ENCODE results near the gene TALDO1. TPM values are rescaled to one million over a fixed set of nuclear protein-coding genes. Genes with fewer than 3 reads are reported as not detected.

Gene TALDO1
- polyA plus RNA-seq, 1 of the 3 experiments (the other 2 are of a cell fraction) = 103 TPM

DNA sequence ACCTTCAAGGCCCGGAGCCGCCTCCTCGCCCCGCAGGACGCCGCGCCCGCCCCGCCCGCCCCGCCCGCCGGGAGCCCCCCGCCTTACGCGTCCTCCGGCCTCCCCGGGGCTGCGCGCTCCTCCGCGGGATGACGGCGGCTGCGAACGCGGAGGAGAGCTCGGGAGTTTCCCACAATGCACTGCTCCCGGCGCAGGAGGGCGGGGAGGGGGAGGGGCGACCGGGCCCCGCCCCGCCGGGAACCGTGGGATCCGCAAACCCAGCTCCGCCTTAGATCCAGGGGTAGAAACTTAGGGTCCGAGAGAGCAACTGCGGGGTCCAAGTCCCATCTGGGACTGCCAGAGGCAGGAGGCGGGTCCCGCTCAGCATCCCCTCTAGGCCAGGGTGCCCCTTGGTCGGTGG lies 42.7 kb downstream of the TALDO1 start, which contains the start of gene CEND1 (continued):
- TF ChIP-seq, protein P1, sequence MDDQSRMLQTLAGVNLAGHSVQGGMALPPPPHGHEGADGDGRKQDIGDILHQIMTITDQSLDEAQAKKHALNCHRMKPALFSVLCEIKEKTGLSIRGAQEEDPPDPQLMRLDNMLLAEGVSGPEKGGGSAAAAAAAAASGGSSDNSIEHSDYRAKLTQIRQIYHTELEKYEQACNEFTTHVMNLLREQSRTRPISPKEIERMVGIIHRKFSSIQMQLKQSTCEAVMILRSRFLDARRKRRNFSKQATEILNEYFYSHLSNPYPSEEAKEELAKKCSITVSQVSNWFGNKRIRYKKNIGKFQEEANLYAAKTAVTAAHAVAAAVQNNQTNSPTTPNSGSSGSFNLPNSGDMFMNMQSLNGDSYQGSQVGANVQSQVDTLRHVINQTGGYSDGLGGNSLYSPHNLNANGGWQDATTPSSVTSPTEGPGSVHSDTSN (IDR thresholded peaks at IDR 0.05) = no peak
- TF ChIP-seq CTCF (IDR thresholded peaks at IDR 0.05) = no peak

DNA sequence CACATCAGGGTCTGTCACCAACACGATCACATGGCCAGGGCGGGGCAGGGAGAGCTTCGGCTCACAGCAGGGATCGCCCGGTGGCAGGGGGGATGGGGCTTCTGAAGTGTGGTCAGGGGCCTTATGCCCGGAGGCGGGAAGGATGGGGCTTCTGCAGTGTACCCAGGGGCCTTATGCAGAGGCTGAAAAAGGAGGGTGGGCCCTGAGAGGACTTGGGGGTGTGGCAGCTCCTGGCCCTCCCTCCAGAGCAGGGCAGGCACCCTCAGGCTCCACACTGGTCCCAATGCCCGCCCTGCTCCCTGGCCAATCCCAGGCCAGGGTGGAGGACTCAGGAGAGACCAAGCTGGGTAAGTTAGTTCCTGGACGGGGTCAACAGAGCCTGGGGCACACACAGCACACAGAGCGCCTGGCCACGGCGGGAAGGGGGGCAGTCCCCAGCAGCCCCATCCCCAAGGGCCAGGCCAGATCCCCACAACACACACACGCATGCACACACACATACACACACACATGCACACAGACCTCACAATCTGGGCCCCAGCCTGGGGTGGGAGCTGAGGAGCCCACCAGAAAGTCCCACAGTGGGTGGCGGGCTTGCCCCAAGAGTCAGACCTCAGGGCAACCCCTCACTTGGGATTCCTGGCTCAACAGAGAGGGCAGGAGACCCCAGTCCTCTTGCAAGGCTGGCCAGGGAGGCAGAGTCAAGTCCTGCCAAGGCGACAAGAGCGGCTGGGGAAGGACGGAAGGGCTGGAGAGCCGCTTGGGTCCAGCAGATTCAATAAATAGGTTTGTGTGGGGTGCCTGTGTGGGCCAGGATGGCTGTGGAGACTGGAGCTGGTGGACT lies 43.7 kb downstream of the TALDO1 start:
- CTCF ChIA-PET = interaction anchor here (0.9 to 1.0 kb wide), 3 partner anchors 14 to 260 kb away, joined by 3 to 4 read pairs (median 3); partner anchors contain the start of gene PIDD1
- Histone ChIP-seq H3F3A (replicated peaks; ENCODE audit: insufficient read depth) (peaks cover 4% of the 10 kb centered on the region), H3K36me3 (replicated peaks in 1 of 2; ENCODE audit: control insufficient read depth in 1 of 2, insufficient read depth in 2 of 2, low read length in 1 of 2) (peaks cover 0 to 32% of the 10 kb centered on the region in 2 experiments), H3K4me3 (ENCODE audit: low read depth in 2 of 2, low read length in 1 of 2) (no peak overlapping the region), H3K79me2 (ENCODE audit: insufficient read depth) (peaks cover 11% of the 10 kb centered on the region; the same call in 1 of the 2 replicates), H3K4me1 (ENCODE audit: control insufficient read depth in 1 of 2, insufficient read depth in 2 of 2, low read depth in 1 of 2, low read length in 1 of 2) (peaks cover 0 to 36% of the 10 kb centered on the region in 2 experiments; a peak in 1 of 4 replicates), H3K9ac (no peak overlapping the region), H2AFZ (ENCODE audit: low read depth) (no peak overlapping the region), H3K4me2 (peak overlapping the region; percentile 85; the same call in 1 of the 2 replicates), H3K9me2 (no peaks in the 10 kb centered on the region), H3K9me3 (no peaks in the 10 kb centered on the region), H3K27me3 (ENCODE audit: insufficient read depth) (no peaks in the 10 kb centered on the region), H4K20me1 (ENCODE audit: insufficient read depth) (no peaks in the 10 kb centered on the region), H3K27ac (ENCODE audit: low read depth in 2 of 2, low read length in 1 of 2) (peak overlapping the region in 1 of 2 experiments; percentile 41; a peak in 1 of 4 replicates)
- POLR2A ChIA-PET = interaction anchor here (1.8 to 3.2 kb wide), 2 partner anchors 15 to 18 kb away, joined by 7 to 18 read pairs; partner anchors contain the start of genes GATD1 and RPLP2
- TF ChIP-seq POLR2AphosphoS5 (IDR thresholded peaks at IDR 0.05; ENCODE audit: low read depth, low read length) (peak; percentile 12; the same call in 1 of the 2 replicates), CTCF (IDR thresholded peaks at IDR 0.05) (no peak), RXRA (IDR thresholded peaks at IDR 0.05; ENCODE audit: borderline replicate concordance, low read depth) (no peak)
- peak; percentile 67 for DNase-seq
- WGBS (ENCODE audit: low lambda C conversion rate) = 78% methylated on average over 14 of the region's 18 CpGs

Data from SK-N-SH (cell line).